H1 (cell line): ENCODE measurements around the gene PTBP1. TPM values are rescaled to one million over a fixed set of nuclear protein-coding genes. Genes with fewer than 3 reads are reported as not detected.

Source experiments
- CTCF ChIA-PET: fragments of 300-600 bp; sonication (Branson Sonifier 250); formaldehyde crosslinking; loops from one replicate; lab custom pipeline; 2021; ENCODE audit not compliant: partially characterized antibody; lab: Charles Lee
- POLR2A ChIA-PET: fragments of 300-600 bp; sonication (Branson Sonifier 250); formaldehyde crosslinking; loops from one replicate; lab custom pipeline; 2021; ENCODE audit warnings: inconsistent platforms; ENCODE audit not compliant: partially characterized antibody; lab: Charles Lee
- DNase-seq, 2 experiments: peaks; one replicate each; pipeline versions ENCODE4 v3.0.0 to v3.0.0-alpha.2; 2010 to 2022; ENCODE audit warnings: low spot score in 2 of 2, low read depth in 1 of 2, mixed read lengths in 1 of 2
- FAIRE-seq: peaks from 2 replicates; lab custom pipeline; 2011; peaks lifted over from hg19 to GRCh38; lab: Jason Lieb, UNC
- H2AFZ ChIP-seq: 2 replicates; pipeline ENCODE4 v1.8.1; 2012; ENCODE audit warnings: low read length, inconsistent platforms
- H2AK5ac ChIP-seq: 2 replicates; pipeline ENCODE4 v1.6.1; 2013; ENCODE audit warnings: low read depth, low read length
- H2BK120ac ChIP-seq: replicated peaks from 2 replicates; pipeline ENCODE3; 2013; ENCODE audit warnings: low read depth, low read length, inconsistent platforms
- H2BK12ac ChIP-seq: 2 replicates; pipeline ENCODE4 v1.6.1; 2013; ENCODE audit warnings: low read depth, low read length
- H2BK15ac ChIP-seq: 2 replicates; pipeline ENCODE4 v1.6.1; 2013; ENCODE audit warnings: low read length
- H2BK20ac ChIP-seq: 2 replicates; pipeline ENCODE4 v1.6.1; 2013; ENCODE audit warnings: low read length
- H2BK5ac ChIP-seq: 2 replicates; pipeline ENCODE4 v1.6.1; 2013; ENCODE audit warnings: low read depth, low read length
- H3K14ac ChIP-seq: 2 replicates; pipeline ENCODE4 v1.6.1; 2013; ENCODE audit warnings: inconsistent platforms; ENCODE audit not compliant: insufficient read length
- H3K18ac ChIP-seq: 2 replicates; pipeline ENCODE4 v1.6.1; 2013; ENCODE audit warnings: low read length; ENCODE audit errors: extremely low read depth
- H3K23ac ChIP-seq: 2 replicates; pipeline ENCODE4 v1.6.1; 2013; ENCODE audit warnings: inconsistent platforms; ENCODE audit not compliant: insufficient read length
- H3K23me2 ChIP-seq: 2 replicates; pipeline ENCODE4 v1.6.1; 2013; ENCODE audit warnings: low read depth, low read length
- H3K27ac ChIP-seq: 2 replicates; pipeline ENCODE4 v1.6.1; 2011; ENCODE audit warnings: low read depth, low read length, inconsistent platforms
- H3K27me3 ChIP-seq, 4 experiments: replicated peaks in 1 of 4; 1 replicate in 1 of 4; 2 replicates in 3 of 4; pipeline versions ENCODE4 v1.6.1 to v1.8.1; 2011 to 2013; ENCODE audit warnings: low read length in 3 of 4, mild to moderate bottlenecking in 3 of 4, inconsistent platforms in 2 of 4, mixed read lengths in 2 of 4, moderate library complexity in 1 of 4; ENCODE audit not compliant: control insufficient read depth in 3 of 4, insufficient read depth in 3 of 4; ENCODE audit errors: extremely low read depth in 1 of 4
- H3K36me3 ChIP-seq, 4 experiments: 2 replicates each; pipeline versions ENCODE4 v1.6.1 to v1.8.1; 2011 to 2013; ENCODE audit warnings: mild to moderate bottlenecking in 4 of 4, low read length in 3 of 4, moderate library complexity in 2 of 4, control low read depth in 1 of 4, inconsistent platforms in 1 of 4; ENCODE audit not compliant: insufficient read depth in 4 of 4, control insufficient read depth in 2 of 4
- H3K4ac ChIP-seq: replicated peaks from 2 replicates; pipeline ENCODE3; 2013; ENCODE audit warnings: low read length, low read depth, mixed read lengths, inconsistent platforms; ENCODE audit not compliant: insufficient read length
- H3K4me1 ChIP-seq, 4 experiments: replicated peaks in 1 of 4; 1 replicate in 1 of 4; 2 replicates in 3 of 4; pipeline versions ENCODE4 v1.6.1 to v1.8.1; 2011 to 2013; ENCODE audit warnings: low read length in 3 of 4, inconsistent platforms in 2 of 4, mixed read lengths in 1 of 4; ENCODE audit not compliant: insufficient read depth in 4 of 4, control insufficient read depth in 3 of 4
- H3K4me2 ChIP-seq, 2 experiments: 2 replicates each; pipeline versions ENCODE4 v1.6.1 to v1.8.1; 2011 to 2013; ENCODE audit warnings: low read depth in 2 of 2, low read length in 2 of 2, control low read depth in 1 of 2, inconsistent platforms in 1 of 2, mild to moderate bottlenecking in 1 of 2; ENCODE audit not compliant: insufficient read depth in 1 of 2
- H3K4me3 ChIP-seq, 4 experiments: fragments of 200-600, 300-600 bp in 1 of 4; sonication (generic), shearing (Covaris generic), sonication (Bioruptor Twin) in 1 of 4; 2 replicates each; pipeline versions ENCODE4 v1.5.1 to v1.8.1; 2011 to 2016; ENCODE audit warnings: low read length in 4 of 4, low read depth in 3 of 4, control low read depth in 2 of 4, inconsistent platforms in 2 of 4, mild to moderate bottlenecking in 2 of 4, mixed read lengths in 1 of 4, moderate library complexity in 1 of 4; ENCODE audit not compliant: insufficient read depth in 2 of 4; ENCODE audit errors: extremely low read depth in 1 of 4
- H3K56ac ChIP-seq: replicated peaks from 2 replicates; pipeline ENCODE3; 2013; ENCODE audit warnings: low read depth, mild to moderate bottlenecking, mixed read lengths, low read length, inconsistent platforms; ENCODE audit not compliant: insufficient read length
- H3K79me1 ChIP-seq: 2 replicates; pipeline ENCODE4 v1.6.1; 2013; ENCODE audit warnings: low read depth, low read length, control low read depth
- H3K79me2 ChIP-seq, 2 experiments: 2 replicates each; pipeline versions ENCODE4 v1.6.1 to v1.8.1; 2012 to 2013; ENCODE audit warnings: low read length in 2 of 2, mild to moderate bottlenecking in 2 of 2, inconsistent platforms in 1 of 2; ENCODE audit not compliant: insufficient read depth in 2 of 2, control insufficient read depth in 1 of 2
- H3K9ac ChIP-seq, 4 experiments: replicated peaks in 1 of 4; 1 replicate in 1 of 4; 2 replicates in 3 of 4; pipeline versions ENCODE4 v1.6.1 to v1.8.1; 2011 to 2013; ENCODE audit warnings: low read depth in 3 of 4, low read length in 3 of 4, control low read depth in 2 of 4, mild to moderate bottlenecking in 2 of 4, moderate library complexity in 2 of 4, inconsistent platforms in 1 of 4; ENCODE audit errors: extremely low read depth in 1 of 4
- H3K9me3 ChIP-seq, 2 experiments: 2 replicates each; pipeline versions ENCODE4 v1.6.1 to v1.8.1; 2012 to 2013; ENCODE audit warnings: mild to moderate bottlenecking in 2 of 2, moderate library complexity in 2 of 2, control low read depth in 1 of 2, inconsistent platforms in 1 of 2, low read depth in 1 of 2, low read length in 1 of 2, mixed read lengths in 1 of 2; ENCODE audit not compliant: insufficient read depth in 2 of 2
- H4K20me1 ChIP-seq, 2 experiments: replicated peaks in 1 of 2; 2 replicates each; pipeline versions ENCODE3 to v1.8.1; 2011 to 2013; ENCODE audit warnings: inconsistent platforms in 2 of 2, low read length in 2 of 2, mild to moderate bottlenecking in 1 of 2; ENCODE audit not compliant: insufficient read depth in 2 of 2, control insufficient read depth in 1 of 2
- H4K5ac ChIP-seq: 2 replicates; pipeline ENCODE4 v1.6.1; 2013; ENCODE audit warnings: low read length, low read depth, mixed read lengths, inconsistent platforms; ENCODE audit not compliant: insufficient read length
- H4K8ac ChIP-seq: 2 replicates; pipeline ENCODE4 v1.8.0; 2013; ENCODE audit warnings: mild to moderate bottlenecking, moderate library complexity, low read length, inconsistent platforms; ENCODE audit not compliant: insufficient read depth; ENCODE audit errors: extremely low read depth
- H4K91ac ChIP-seq: replicated peaks from 2 replicates; pipeline ENCODE3; 2013; ENCODE audit warnings: low read length, mixed read lengths, inconsistent platforms; ENCODE audit not compliant: insufficient read length
- BCL11A ChIP-seq, 2 experiments: IDR thresholded peaks; one replicate each; pipeline ENCODE4 v1.6.1; 2011; ENCODE audit warnings: low read depth in 2 of 2, low read length in 2 of 2, mild to moderate bottlenecking in 2 of 2
- CEBPB ChIP-seq: IDR thresholded peaks from 2 replicates; pipeline ENCODE4 v1.6.1; 2012; ENCODE audit warnings: low read depth, low read length
- EP300 ChIP-seq, 2 experiments: IDR thresholded peaks; 1 replicate in 1 of 2; 2 replicates in 1 of 2; pipeline ENCODE4 v1.6.1; 2011 to 2012; ENCODE audit warnings: low read depth in 2 of 2, low read length in 2 of 2, mild to moderate bottlenecking in 2 of 2, borderline replicate concordance in 1 of 2, inconsistent platforms in 1 of 2, moderate library complexity in 1 of 2
- EZH2 ChIP-seq: fragments of 200-600 bp; sonication (generic); IDR thresholded peaks from 2 replicates; pipeline ENCODE4 v1.7.1; 2012; ENCODE audit warnings: low read depth, mild to moderate bottlenecking, moderate library complexity, low read length, inconsistent platforms; ENCODE audit not compliant: severe bottlenecking
- FOSL1 ChIP-seq: IDR thresholded peaks from 2 replicates; pipeline ENCODE4 v1.6.1; 2011; ENCODE audit warnings: mild to moderate bottlenecking, low read depth, low read length, moderate library complexity; ENCODE audit not compliant: insufficient read depth
- JUN ChIP-seq: IDR thresholded peaks from 2 replicates; pipeline ENCODE4 v1.6.1; 2011; ENCODE audit warnings: low read depth, mild to moderate bottlenecking, improper control_type of control experiment, low read length
- POLR2AphosphoS5 ChIP-seq: IDR thresholded peaks from 2 replicates; pipeline ENCODE4 v1.6.1; 2011; ENCODE audit warnings: low read depth, low read length
- RFX5 ChIP-seq: IDR thresholded peaks from 2 replicates; pipeline ENCODE4 v1.6.1; 2011; ENCODE audit warnings: low read depth, low read length, improper control_type of control experiment, borderline replicate concordance
- SP4 ChIP-seq: IDR thresholded peaks from 2 replicates; pipeline ENCODE4 v1.6.1; 2012; ENCODE audit warnings: low read length, inconsistent platforms
- SRF ChIP-seq: IDR thresholded peaks from 2 replicates; pipeline ENCODE4 v1.6.1; 2011; ENCODE audit warnings: mild to moderate bottlenecking, low read depth, low read length, moderate library complexity
- YY1 ChIP-seq: IDR thresholded peaks from 2 replicates; pipeline ENCODE4 v1.6.1; 2011; ENCODE audit warnings: low read depth, mild to moderate bottlenecking, low read length
- WGBS, 2 experiments: shearing (Covaris generic) in 1 of 2; methylation state at CpG; one replicate each; pipeline versions ENCODE4 v1.1.6 to v1.1.7; 2013 to 2015; ENCODE audit warnings: low lambda C conversion rate in 2 of 2, mixed read lengths in 2 of 2, inconsistent platforms in 1 of 2, low coverage in 1 of 2, missing lambda C conversion rate in 1 of 2; ENCODE audit not compliant: insufficient replicate concordance in 2 of 2, insufficient coverage in 1 of 2, insufficient read length in 1 of 2; ENCODE audit errors: extremely low coverage in 1 of 2, missing lambda C conversion rate in 1 of 2; 5-methylcytosine and 5-hydroxymethylcytosine counted together
- polyA plus RNA-seq, 7 experiments: library from polyadenylated mRNA; depleted of rRNA in 3 of 7; stranded (reverse) in 5 of 7; unstranded in 2 of 7; fragments of >200 nt in 5 of 7; fragments of 200-250 nt in 2 of 7; gene quantifications; 1 replicate in 5 of 7; 2 replicates in 1 of 7; 4 replicates in 1 of 7; pipeline versions ENCODE4 v1.2.1 to v1.2.3, GENCODE V29; 2011 to 2013; ENCODE audit warnings: missing spikeins in 2 of 7, mixed read lengths in 2 of 7
- total RNA-seq: library from RNA; stranded (reverse); fragmentation: NEBNext Ultra II Directional; extraction: Animal tissue kit (Norgen Biotek cat#: 25700); gene quantifications from 2 replicates; pipeline ENCODE4 v1.2.1, GENCODE V29; 2021

PTBP1 gene
- total and polyA plus RNA-seq, 2 of the 8 experiments (the other 6 are each of a cell fraction or from before 2014, with no cell fraction given) = 528 to 888 TPM

- no peaks in the 10 kb centered on the region for H3K27me3 ChIP-seq
- H3K9me3 ChIP-seq = no peaks in the 10 kb centered on the region
- no peak overlapping the region for H4K91ac ChIP-seq
- 96 to 100% methylated on average over 1 to 38 of the region's 44 CpGs for WGBS, 2 experiments
- H3K79me2 ChIP-seq = peaks cover 12 to 47% of the 10 kb centered on the region in 2 experiments; a peak in 3 of 4 replicates
- DNase-seq (no peak), FAIRE-seq (no peak)
- H4K5ac ChIP-seq = no peak overlapping the region
- H3K23me2 ChIP-seq = no peaks in the 10 kb centered on the region; the same call in 1 of the 2 replicates
- H3K4me3 ChIP-seq = no peak overlapping the region
- no peak overlapping the region for H2AFZ ChIP-seq
- H4K20me1 ChIP-seq = peaks cover 40 to 56% of the 10 kb centered on the region in 2 experiments
- no peak overlapping the region for H2AK5ac ChIP-seq
- H3K18ac ChIP-seq = no peak overlapping the region
- H3K79me1 ChIP-seq = peaks cover 18% of the 10 kb centered on the region
- no peak overlapping the region for H3K9ac ChIP-seq
- H3K14ac ChIP-seq = no peak overlapping the region
- no peak overlapping the region for H3K27ac ChIP-seq
- no peak overlapping the region for H2BK12ac ChIP-seq
- H4K8ac ChIP-seq = no peak overlapping the region; the same call in 1 of the 2 replicates
- H3K23ac ChIP-seq = no peak overlapping the region
- no peak overlapping the region for H3K4ac ChIP-seq
- H2BK5ac ChIP-seq = no peak overlapping the region
- H2BK120ac ChIP-seq = no peak overlapping the region
- H2BK15ac ChIP-seq = no peak overlapping the region
- H3K36me3 ChIP-seq = peaks cover 61 to 99% (median 82%) of the 10 kb centered on the region in 4 experiments
- POLR2A ChIA-PET = interaction anchor here (0.9 to 16.9 kb wide), 6 partner anchors 6 to 95 kb away, joined by 3 to 277 read pairs (median 82); partner anchors contain the start of genes AZU1, PLPPR3 and PTBP1
- no peaks in the 10 kb centered on the region; a peak in 2 of 7 replicates for H3K4me1 ChIP-seq
- H3K56ac ChIP-seq = no peak overlapping the region
- CTCF ChIA-PET = interaction anchor here (0.6 to 0.9 kb wide), 3 partner anchors 14 to 37 kb away, joined by 3 to 5 read pairs (median 5); no protein-coding TSS in a partner anchor
- no peak overlapping the region for H2BK20ac ChIP-seq
- H3K4me2 ChIP-seq = no peak overlapping the region
- TF ChIP-seq FOSL1 (no peak), SP4 (no peak), EP300 (IDR thresholded peaks at IDR 0.05; ENCODE audit: borderline replicate concordance in 1 of 2, low read depth in 2 of 2, low read length in 2 of 2) (no peak), EZH2 (no peak), BCL11A (IDR thresholded peaks at IDR 0.05; ENCODE audit: low read depth in 2 of 2, low read length in 2 of 2) (no peak), SRF (no peak), JUN (no peak), POLR2AphosphoS5 (no peak; the same call in 1 of the 2 replicates), YY1 (no peak), CEBPB (no peak), RFX5 (no peak)
Measured at GRCh38 chr19:807627-808422, 10.6 kb downstream of the PTBP1 start.
